Keratinocyte (primary cell): ENCODE results near the gene TEAD3.

ENCODE experiments used
- CTCF ChIP-seq, 3 experiments: IDR thresholded peaks in 1 of 3; conservative IDR thresholded peaks in 1 of 3; optimal IDR thresholded peaks in 1 of 3; 2 replicates in 2 of 3; 3 replicates in 1 of 3; pipeline versions ENCODE3 to v1.5.1; 2011; ENCODE audit warnings: low read length in 3 of 3, mild to moderate bottlenecking in 3 of 3, moderate library complexity in 2 of 3, control low read depth in 1 of 3, inconsistent platforms in 1 of 3; ENCODE audit not compliant: insufficient read depth in 2 of 3; ENCODE audit errors: extremely low read depth in 1 of 3
- EZH2 ChIP-seq: IDR thresholded peaks from one replicate; pipeline ENCODE4 v1.6.1; 2012; ENCODE audit warnings: inconsistent platforms, mild to moderate bottlenecking, low read length, moderate library complexity

- TF ChIP-seq CTCF (optimal IDR thresholded peaks at IDR 0.05 in 1 of 3, IDR thresholded peaks at IDR 0.05 in 1 of 3, conservative IDR thresholded peaks at IDR 0.05 in 1 of 3; ENCODE audit: extremely low read depth in 1 of 3, insufficient read depth in 2 of 3, low read length in 3 of 3) (no peak), EZH2 (no peak)
These were observed 11.1 kb upstream of the TEAD3 start for GRCh38 chr6:35508027-35508426.
